GM12878 (cell line): ENCODE measurements around the gene FKBP15. TPM values are rescaled to one million over a fixed set of nuclear protein-coding genes. Genes with fewer than 3 reads are reported as not detected.

Experiments
- ATAC-seq: fragments of 200-7000 bp; cut with Tn5 transposase; 3 replicates; pipeline ENCODE4 v1.9.1; 2020; ENCODE audit warnings: mild to moderate bottlenecking, moderate library complexity
- Bru-seq: library from RNA; stranded (reverse); fragments of 400-500 nt; gene quantifications from one replicate; lab custom pipeline; 2021; lab: Mats Ljungman, UMichigan
- BruChase-seq, 2 experiments: library from RNA; stranded (reverse); fragments of 400-500 nt; gene quantifications; one replicate each; lab custom pipeline; 2021; lab: Mats Ljungman, UMichigan
- BruUV-seq: library from RNA; stranded (reverse); fragments of 400-500 nt; replicated peaks from 2 replicates; lab custom pipeline; 2021; lab: Mats Ljungman, UMichigan
- CTCF ChIA-PET: fragments of 300-600 bp; sonication (Branson Sonifier 250); formaldehyde crosslinking; extraction: SDS; loops from one replicate; lab custom pipeline; 2021; ENCODE audit warnings: inconsistent platforms; lab: Yijun Ruan, JAX
- POLR2A ChIA-PET: fragments of 350-600 bp; formaldehyde crosslinking; extraction: SDS; loops from one replicate; lab custom pipeline; 2021; ENCODE audit warnings: inconsistent platforms; lab: Charles Lee
- RAD21 ChIA-PET: fragments of 300-600 bp; sonication (Branson Sonifier 250); formaldehyde crosslinking; loops from one replicate; lab custom pipeline; 2023; ENCODE audit warnings: antibody characterized with exemption; ENCODE audit not compliant: unreplicated experiment; lab: Charles Lee
- SMC1A ChIA-PET: fragments of 300-600 bp; sonication (Branson Sonifier 250); formaldehyde crosslinking; loops from one replicate; lab custom pipeline; 2023; ENCODE audit not compliant: unreplicated experiment, uncharacterized antibody; lab: Charles Lee
- DNase-seq: peaks from one replicate; pipeline ENCODE4 v3.0.0-alpha.2; 2011; ENCODE audit warnings: low read depth, low spot score
- FAIRE-seq: peaks from 3 replicates; lab custom pipeline; 2011; peaks lifted over from hg19 to GRCh38; lab: Jason Lieb, UNC
- H2AFZ ChIP-seq: 2 replicates; pipeline ENCODE4 v1.6.0; 2011; ENCODE audit warnings: low read depth, low read length, control low read depth; ENCODE audit not compliant: control insufficient read depth
- H3K27ac ChIP-seq: 2 replicates; pipeline ENCODE4 v1.5.1; 2011; ENCODE audit warnings: control low read depth; ENCODE audit not compliant: control insufficient read depth, insufficient read depth
- H3K27me3 ChIP-seq, 2 experiments: replicated peaks in 1 of 2; 2 replicates each; pipeline versions ENCODE4 v1.6.0 to v1.6.1; 2011; ENCODE audit warnings: low read length in 1 of 2; ENCODE audit not compliant: control insufficient read depth in 2 of 2, insufficient read depth in 2 of 2
- H3K36me3 ChIP-seq, 2 experiments: 2 replicates each; pipeline ENCODE4 v1.5.1; 2011; ENCODE audit warnings: low read length in 1 of 2; ENCODE audit not compliant: control insufficient read depth in 2 of 2, insufficient read depth in 2 of 2
- H3K4me1 ChIP-seq: 2 replicates; pipeline ENCODE4 v1.6.1; 2011; ENCODE audit warnings: mild to moderate bottlenecking, low read length, moderate library complexity, mixed read lengths; ENCODE audit not compliant: control insufficient read depth, insufficient read depth
- H3K4me2 ChIP-seq: 2 replicates; pipeline ENCODE4 v1.6.0; 2011; ENCODE audit warnings: control low read depth; ENCODE audit not compliant: control insufficient read depth, insufficient read depth
- H3K4me3 ChIP-seq: fragments of 200-600 bp; sonication (generic); 2 replicates; pipeline ENCODE4 v1.5.1; 2016
- H3K79me2 ChIP-seq: 2 replicates; pipeline ENCODE4 v1.6.0; 2011; ENCODE audit warnings: low read length; ENCODE audit not compliant: control insufficient read depth, insufficient read depth
- H3K9ac ChIP-seq: 2 replicates; pipeline ENCODE4 v1.8.0; 2011; ENCODE audit warnings: low read length, control low read depth, mixed read lengths; ENCODE audit not compliant: control insufficient read depth, insufficient read depth
- H3K9me3 ChIP-seq: replicated peaks from 3 replicates; pipeline ENCODE4 v1.5.1; 2011; ENCODE audit warnings: mild to moderate bottlenecking, low read length; ENCODE audit not compliant: control insufficient read depth, insufficient read depth
- H4K20me1 ChIP-seq: 2 replicates; pipeline ENCODE4 v1.6.0; 2011; ENCODE audit not compliant: control insufficient read depth, insufficient read depth
- HDAC2 ChIP-seq: fragments of 200-600 bp; sonication (generic); IDR thresholded peaks from 2 replicates; pipeline ENCODE4 v1.6.1; 2017
- MEF2B ChIP-seq: fragments of 450-650 bp; IDR thresholded peaks from 2 replicates; pipeline ENCODE4 v1.6.1; 2018; ENCODE audit warnings: mild to moderate bottlenecking, moderate library complexity; ENCODE audit not compliant: partially characterized antibody, poor library complexity, severe bottlenecking
- MTA2 ChIP-seq: fragments of 450-650 bp; IDR thresholded peaks from 2 replicates; pipeline ENCODE4 v1.6.1; 2016; ENCODE audit warnings: low read depth, mild to moderate bottlenecking, moderate library complexity
- TCF3 ChIP-seq: IDR thresholded peaks from 2 replicates; pipeline ENCODE4 v1.6.1; 2012; ENCODE audit warnings: low read depth, mild to moderate bottlenecking, low read length, borderline replicate concordance; ENCODE audit not compliant: insufficient read depth
- WRNIP1 ChIP-seq: IDR thresholded peaks from 2 replicates; pipeline ENCODE4 v1.6.1; 2011; ENCODE audit warnings: low read depth, low read length, improper control_type of control experiment, borderline replicate concordance
- WGBS: methylation state at CpG from one replicate; pipeline ENCODE4 v1.1.6; 2016; ENCODE audit warnings: low lambda C conversion rate; ENCODE audit not compliant: insufficient replicate concordance, insufficient coverage; ENCODE audit errors: missing lambda C conversion rate; 5-methylcytosine and 5-hydroxymethylcytosine counted together
- in situ Hi-C: fragments of 300-500 bp; cut with MboI; formaldehyde crosslinking; loops from 9 replicates; pipeline ENCODE4 v1.14.3; 2018; ENCODE audit warnings: mixed read lengths
- intact Hi-C: fragments of 100-400 bp; cut with micrococcal nuclease; formaldehyde crosslinking; loops from one replicate; pipeline ENCODE4 v1.14.2; 2022; ENCODE audit not compliant: unreplicated experiment
- long read RNA-seq, 2 experiments: library from polyadenylated mRNA; unstranded; transcript quantifications; one replicate each; pipeline ENCODE4 v2.0.0, GENCODE V29; 2019 to 2020
- polyA minus RNA-seq, 3 experiments: library from RNA; depleted of rRNA, polyadenylated mRNA; stranded (reverse); fragments of >200 nt; gene quantifications; 2 replicates each; pipeline ENCODE4 v1.2.3, GENCODE V29; 2011
- polyA plus RNA-seq, 11 experiments: library from polyadenylated mRNA; depleted of rRNA in 4 of 11; unstranded in 6 of 11; stranded (reverse) in 5 of 11; fragments of >200 nt; fragmentation: Nextera tagmentation in 4 of 11; fragmentation: Illumina TruSeq in 1 of 11; extraction: Ambion mirVana in 4 of 11; extraction: Trizol in 1 of 11; gene quantifications; 1 replicate in 1 of 11; 2 replicates in 10 of 11; pipeline versions ENCODE4 v1.2.1 to v1.2.3, GENCODE V29; 2011 to 2016; ENCODE audit warnings: inconsistent platforms in 2 of 11, missing spikeins in 2 of 11, low read depth in 1 of 11
- total RNA-seq, 4 experiments: library from RNA; depleted of rRNA in 3 of 4; stranded (reverse); fragments of >200 nt in 3 of 4; fragmentation: Illumina TruSeq in 1 of 4; extraction: Trizol in 1 of 4; gene quantifications; 2 replicates each; pipeline versions ENCODE4 v1.2.1 to v1.2.3, GENCODE V29; 2013 to 2021
- TF ChIP-seq, protein P1 (sequence below): IDR thresholded peaks from 2 replicates; pipeline ENCODE4 v1.6.1; 2012; ENCODE audit warnings: mild to moderate bottlenecking, low read depth, low read length

FKBP15 gene, protein sequence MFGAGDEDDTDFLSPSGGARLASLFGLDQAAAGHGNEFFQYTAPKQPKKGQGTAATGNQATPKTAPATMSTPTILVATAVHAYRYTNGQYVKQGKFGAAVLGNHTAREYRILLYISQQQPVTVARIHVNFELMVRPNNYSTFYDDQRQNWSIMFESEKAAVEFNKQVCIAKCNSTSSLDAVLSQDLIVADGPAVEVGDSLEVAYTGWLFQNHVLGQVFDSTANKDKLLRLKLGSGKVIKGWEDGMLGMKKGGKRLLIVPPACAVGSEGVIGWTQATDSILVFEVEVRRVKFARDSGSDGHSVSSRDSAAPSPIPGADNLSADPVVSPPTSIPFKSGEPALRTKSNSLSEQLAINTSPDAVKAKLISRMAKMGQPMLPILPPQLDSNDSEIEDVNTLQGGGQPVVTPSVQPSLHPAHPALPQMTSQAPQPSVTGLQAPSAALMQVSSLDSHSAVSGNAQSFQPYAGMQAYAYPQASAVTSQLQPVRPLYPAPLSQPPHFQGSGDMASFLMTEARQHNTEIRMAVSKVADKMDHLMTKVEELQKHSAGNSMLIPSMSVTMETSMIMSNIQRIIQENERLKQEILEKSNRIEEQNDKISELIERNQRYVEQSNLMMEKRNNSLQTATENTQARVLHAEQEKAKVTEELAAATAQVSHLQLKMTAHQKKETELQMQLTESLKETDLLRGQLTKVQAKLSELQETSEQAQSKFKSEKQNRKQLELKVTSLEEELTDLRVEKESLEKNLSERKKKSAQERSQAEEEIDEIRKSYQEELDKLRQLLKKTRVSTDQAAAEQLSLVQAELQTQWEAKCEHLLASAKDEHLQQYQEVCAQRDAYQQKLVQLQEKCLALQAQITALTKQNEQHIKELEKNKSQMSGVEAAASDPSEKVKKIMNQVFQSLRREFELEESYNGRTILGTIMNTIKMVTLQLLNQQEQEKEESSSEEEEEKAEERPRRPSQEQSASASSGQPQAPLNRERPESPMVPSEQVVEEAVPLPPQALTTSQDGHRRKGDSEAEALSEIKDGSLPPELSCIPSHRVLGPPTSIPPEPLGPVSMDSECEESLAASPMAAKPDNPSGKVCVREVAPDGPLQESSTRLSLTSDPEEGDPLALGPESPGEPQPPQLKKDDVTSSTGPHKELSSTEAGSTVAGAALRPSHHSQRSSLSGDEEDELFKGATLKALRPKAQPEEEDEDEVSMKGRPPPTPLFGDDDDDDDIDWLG
- total RNA-seq (2013; cell fraction: nucleolus; rRNA removed), result 161 and 163 TPM in 2 replicates
- total RNA-seq (2014; rRNA removed) (21.7 and 22.8 TPM in 2 replicates), total RNA-seq (2014; rRNA removed; fragmentation: Illumina TruSeq; extraction: Trizol) (20.1 and 20.4 TPM in 2 replicates), total RNA-seq (2021) (22.1 and 26.6 TPM in 2 replicates), polyA plus RNA-seq (2011; rRNA removed) (43.0 and 53.4 TPM in 2 replicates), polyA plus RNA-seq (2014; fragmentation: Illumina TruSeq; extraction: Trizol) (25.6 and 26.7 TPM in 2 replicates), polyA plus RNA-seq (2014; fragmentation: Nextera tagmentation; extraction: Ambion mirVana) (1 to 10 TPM; 5.0 to 8.2 TPM), polyA plus RNA-seq (2014; rRNA removed) (18.8 and 20.5 TPM in 2 replicates), polyA plus RNA-seq (2016; fragmentation: Nextera tagmentation; extraction: Ambion mirVana) (10 to 100 TPM; 21.1 to 21.3 TPM), polyA minus RNA-seq (2011; rRNA and poly(A)+ RNA removed) (125 and 127 TPM in 2 replicates), Bru-seq, nascent RNA (percentile 76 among the genes with signal in this experiment), BruChase-seq, experiment 1, labeled RNA remaining after a 6-hour chase (percentile 67 among the genes with signal in this experiment), BruChase-seq, experiment 2, labeled RNA remaining after a 2-hour chase (percentile 70 among the genes with signal in this experiment)
- polyA plus RNA-seq (2011; ENCODE audit: low read depth), result 12.8 TPM
- polyA plus RNA-seq (2011; cell fraction: cytosol; rRNA removed), result 35.9 and 58.7 TPM in 2 replicates
- 91.6 and 119 TPM in 2 replicates for polyA plus RNA-seq (2011; cell fraction: nucleus; rRNA removed)
- polyA plus RNA-seq (2012), result 18.6 and 24.1 TPM in 2 replicates
- 18.7 and 27.8 TPM in 2 replicates for polyA minus RNA-seq (2011; cell fraction: cytosol; rRNA and poly(A)+ RNA removed)
- polyA minus RNA-seq (2011; cell fraction: nucleus; rRNA and poly(A)+ RNA removed), result 80.9 and 100 TPM in 2 replicates
- long read RNA-seq, experiment 1, full-length matches to known transcripts, result 3 of 9 reads
- long read RNA-seq, experiment 1, partial matches to known transcripts, result 4 of 9 reads
- long read RNA-seq, experiment 1, other reads (novel, unspliced or antisense), result 2 of 9 reads
- long read RNA-seq, experiment 2, full-length matches to known transcripts, result 2 of 78 reads
- long read RNA-seq, experiment 2, partial matches to known transcripts, result 71 of 78 reads
- long read RNA-seq, experiment 2, other reads (novel, unspliced or antisense), result 5 of 78 reads

GRCh38 chr9:113221003-113221799 is at the start of gene FKBP15, which contains the start of gene SLC31A1:
Gene FKBP15 (minus strand): TSS chr9:113221277. CDS start chr9:113221243, 34 bp downstream.
Gene SLC31A1 (plus strand): TSS chr9:113221544. CDS start chr9:113256149, 34,605 bp downstream.
- no peaks in the 10 kb centered on the region for H4K20me1 ChIP-seq
- no TSS peak for BruUV-seq
- no peaks in the 10 kb centered on the region for H3K27me3 ChIP-seq
- H2AFZ ChIP-seq, result peak within 1 kb of the TSS; percentile 95
- ChIA-PET CTCF (interaction anchor here (0.8 to 4.8 kb wide), 9 partner anchors 10 to 363 kb away, joined by 3 to 52 read pairs (median 5); partner anchors contain the start of genes CDC26, PRPF4 and SLC31A2), RAD21 (interaction anchor here (0.7 to 5.1 kb wide), 11 partner anchors 11 to 437 kb away, joined by 3 to 32 read pairs (median 4); partner anchors contain the start of genes C9orf43, CDC26, POLE3 and PRPF4), SMC1A (interaction anchor here (0.5 to 5.0 kb wide), 13 partner anchors 11 to 179 kb away, joined by 3 to 68 read pairs (median 5); partner anchors contain the start of genes CDC26, PRPF4 and SLC31A2), POLR2A (interaction anchor here (1.2 to 4.5 kb wide), 5 partner anchors 10 to 70 kb away, joined by 3 to 32 read pairs (median 10); partner anchors contain the start of genes CDC26, PRPF4 and SLC31A2)
- ATAC-seq (peak; percentile 90), DNase-seq (peak; percentile 94), FAIRE-seq (peak; percentile 35)
- intact Hi-C loops (loop anchor here (5.0 kb wide), 1 partner anchor 161 kb away; no protein-coding TSS in a partner anchor), in situ Hi-C loops (no loop called here)
- peak within 1 kb of the TSS; percentile 98 for H3K4me2 ChIP-seq
- H3K27ac ChIP-seq, result peak within 1 kb of the TSS; percentile 95
- peak within 1 kb of the TSS; percentile 86 for H3K9ac ChIP-seq
- H3K4me1 ChIP-seq, result peaks cover 4% of the 10 kb centered on the region; the same call in 1 of the 2 replicates
- peaks cover 69% of the 10 kb centered on the region for H3K79me2 ChIP-seq
- H3K9me3 ChIP-seq, result no peaks in the 10 kb centered on the region
- 0 out of 4 replicates have a peak, but pooled peaks cover 0 to 8% of the 10 kb centered on the region in 2 experiments for H3K36me3 ChIP-seq
- WGBS, result 0% methylated on average over 54 of the region's 65 CpGs
- peak within 1 kb of the TSS; percentile 94 for H3K4me3 ChIP-seq
- TF ChIP-seq WRNIP1 (no peak), TCF3 (no peak), MTA2 (peak; percentile 29), HDAC2 (no peak), MEF2B (no peak)
- TF ChIP-seq, protein P1, sequence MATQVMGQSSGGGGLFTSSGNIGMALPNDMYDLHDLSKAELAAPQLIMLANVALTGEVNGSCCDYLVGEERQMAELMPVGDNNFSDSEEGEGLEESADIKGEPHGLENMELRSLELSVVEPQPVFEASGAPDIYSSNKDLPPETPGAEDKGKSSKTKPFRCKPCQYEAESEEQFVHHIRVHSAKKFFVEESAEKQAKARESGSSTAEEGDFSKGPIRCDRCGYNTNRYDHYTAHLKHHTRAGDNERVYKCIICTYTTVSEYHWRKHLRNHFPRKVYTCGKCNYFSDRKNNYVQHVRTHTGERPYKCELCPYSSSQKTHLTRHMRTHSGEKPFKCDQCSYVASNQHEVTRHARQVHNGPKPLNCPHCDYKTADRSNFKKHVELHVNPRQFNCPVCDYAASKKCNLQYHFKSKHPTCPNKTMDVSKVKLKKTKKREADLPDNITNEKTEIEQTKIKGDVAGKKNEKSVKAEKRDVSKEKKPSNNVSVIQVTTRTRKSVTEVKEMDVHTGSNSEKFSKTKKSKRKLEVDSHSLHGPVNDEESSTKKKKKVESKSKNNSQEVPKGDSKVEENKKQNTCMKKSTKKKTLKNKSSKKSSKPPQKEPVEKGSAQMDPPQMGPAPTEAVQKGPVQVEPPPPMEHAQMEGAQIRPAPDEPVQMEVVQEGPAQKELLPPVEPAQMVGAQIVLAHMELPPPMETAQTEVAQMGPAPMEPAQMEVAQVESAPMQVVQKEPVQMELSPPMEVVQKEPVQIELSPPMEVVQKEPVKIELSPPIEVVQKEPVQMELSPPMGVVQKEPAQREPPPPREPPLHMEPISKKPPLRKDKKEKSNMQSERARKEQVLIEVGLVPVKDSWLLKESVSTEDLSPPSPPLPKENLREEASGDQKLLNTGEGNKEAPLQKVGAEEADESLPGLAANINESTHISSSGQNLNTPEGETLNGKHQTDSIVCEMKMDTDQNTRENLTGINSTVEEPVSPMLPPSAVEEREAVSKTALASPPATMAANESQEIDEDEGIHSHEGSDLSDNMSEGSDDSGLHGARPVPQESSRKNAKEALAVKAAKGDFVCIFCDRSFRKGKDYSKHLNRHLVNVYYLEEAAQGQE, result no peak
